ENCODE measurements around the gene RPA1.
"Not testable (repeated sequence)": the region's sequence is repeated elsewhere in the genome, so short reads cannot be mapped to it uniquely, and the experiment has no call there.

RPA1 gene

DNA sequence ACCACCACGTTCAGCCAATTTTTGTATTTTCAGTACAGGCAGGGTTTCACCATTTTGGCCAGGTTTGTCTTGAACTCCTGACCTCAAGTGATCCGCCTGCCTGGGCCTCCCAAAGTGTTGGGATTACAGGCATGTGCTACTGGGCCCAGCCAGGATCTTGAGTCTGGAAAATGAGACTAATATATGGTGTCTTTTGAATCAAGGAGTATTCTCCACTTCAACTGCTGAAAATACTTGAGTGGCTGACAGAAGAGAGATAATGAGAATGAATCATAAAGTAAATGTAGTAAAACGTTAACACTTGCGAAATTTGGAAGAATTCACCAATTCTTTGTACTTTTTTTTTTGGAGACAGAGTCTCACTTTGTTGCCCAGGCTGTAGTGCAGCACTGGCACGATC lies 16.7 kb upstream of the RPA1 start:
- no peak for DNase-seq (ENCODE audit: low read depth in 2 of 2)

DNA sequence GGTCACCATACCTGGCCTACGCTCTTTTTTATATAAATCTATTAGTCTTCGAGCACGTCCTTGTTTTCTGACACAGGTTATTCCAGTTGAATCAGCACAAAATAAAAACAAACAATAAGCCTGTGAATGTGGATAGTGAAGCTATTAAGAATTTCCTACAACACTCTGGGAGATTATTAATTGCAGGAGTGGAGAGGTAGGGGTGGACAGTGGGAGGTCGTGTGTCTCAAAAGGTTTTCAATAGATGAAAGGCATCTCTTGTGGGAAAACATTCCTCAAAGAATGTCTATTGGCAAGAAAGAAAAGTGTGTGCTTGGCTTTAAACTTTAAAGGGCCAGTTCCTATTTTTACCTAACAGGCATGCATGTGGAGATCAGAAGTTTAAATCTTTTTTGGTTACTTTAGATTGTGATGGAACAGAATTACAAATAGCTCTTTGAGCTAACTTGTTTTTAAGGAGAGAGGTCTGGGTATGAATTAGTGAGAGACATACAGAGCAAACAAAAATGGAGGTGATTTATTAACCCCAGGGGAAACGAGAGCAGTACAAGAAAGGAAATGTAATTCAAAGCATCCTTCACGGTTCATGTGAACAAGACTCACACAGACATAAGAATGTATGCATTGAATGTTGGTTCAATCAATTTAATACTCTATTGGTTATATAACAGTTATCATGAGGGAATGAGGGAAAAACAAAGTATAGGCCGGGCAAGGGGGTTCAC lies 9.1 kb upstream of the RPA1 start:
- no peak for DNase-seq (ENCODE audit: low read depth in 2 of 2)

DNA sequence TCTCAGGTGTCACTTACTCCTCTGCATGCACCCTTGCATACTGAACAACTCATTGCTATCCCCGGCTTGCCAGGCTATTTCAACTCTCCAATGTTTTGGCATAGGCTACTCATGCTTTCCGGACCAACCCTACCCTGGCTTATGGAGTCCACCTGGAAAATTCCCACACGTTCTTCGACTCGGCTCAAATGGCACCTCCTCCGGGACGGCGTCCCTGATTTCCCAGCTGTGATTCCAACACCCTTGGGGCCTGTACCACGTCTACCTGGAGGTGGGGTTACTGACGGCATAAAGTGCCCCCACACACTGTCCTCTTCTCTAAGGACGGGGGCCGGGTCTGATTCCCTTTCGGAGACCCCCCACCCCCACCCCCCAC lies 601 bp upstream of the RPA1 start:
- no peak for DNase-seq (ENCODE audit: low read depth in 2 of 2)

DNA sequence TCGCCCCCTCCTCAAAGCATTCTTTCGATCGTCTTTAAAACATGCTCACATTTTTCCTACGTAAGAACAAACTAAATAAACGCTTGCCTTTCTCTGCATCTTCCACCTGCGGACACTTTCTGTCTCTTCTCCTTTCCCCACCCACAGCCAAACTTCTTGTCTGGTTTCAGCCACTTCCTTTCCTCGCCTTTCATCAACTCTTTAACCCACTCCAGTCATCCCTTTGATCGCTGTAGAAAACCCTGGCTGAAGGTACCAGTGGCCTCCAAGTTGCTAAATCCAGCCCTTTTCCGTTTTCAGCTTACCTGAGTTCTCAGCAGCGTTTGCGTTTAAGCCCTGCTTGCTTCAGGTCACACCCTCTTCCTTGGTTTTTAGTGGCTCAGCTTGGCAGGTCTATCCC lies 483 bp downstream of the RPA1 start:
- no peak for DNase-seq (ENCODE audit: low read depth in 2 of 2)

DNA sequence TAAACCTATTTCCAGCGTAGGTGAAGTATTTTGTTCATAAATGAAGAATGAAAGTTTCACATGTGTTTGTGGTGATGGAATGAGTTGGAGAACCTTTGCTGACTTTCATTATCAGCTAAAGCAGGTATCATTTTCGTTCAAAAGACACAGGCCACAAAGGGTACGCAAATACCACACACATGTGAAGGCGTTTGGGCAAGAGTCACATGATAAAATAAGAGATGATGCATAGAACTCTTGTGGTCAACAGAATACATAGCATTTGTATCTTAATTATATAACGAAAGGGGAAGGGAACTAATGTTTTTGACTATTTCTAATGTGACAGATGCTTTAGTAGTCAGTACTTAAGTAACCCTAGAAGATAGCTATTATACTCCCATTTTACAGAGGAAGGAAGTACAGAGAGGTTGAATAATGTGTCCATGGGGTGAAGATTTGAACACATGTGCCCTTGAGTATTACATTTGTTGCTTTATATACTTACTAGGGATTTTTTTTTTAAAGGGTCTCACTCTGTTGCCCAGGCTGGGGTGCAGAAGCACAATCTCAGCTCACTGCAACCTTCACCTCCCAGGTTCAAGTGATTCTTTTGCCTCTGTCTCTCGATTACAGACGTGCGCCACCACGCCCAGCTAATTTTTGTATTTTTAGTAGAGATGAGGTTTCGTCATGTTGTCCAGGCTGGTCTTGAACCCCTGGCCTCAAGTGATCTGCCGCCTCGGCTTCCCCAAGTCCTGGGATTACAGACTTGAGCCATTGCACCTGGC lies 4.8 kb downstream of the RPA1 start:
- DNase-seq (ENCODE audit: low read depth in 2 of 2), result no peak

DNA sequence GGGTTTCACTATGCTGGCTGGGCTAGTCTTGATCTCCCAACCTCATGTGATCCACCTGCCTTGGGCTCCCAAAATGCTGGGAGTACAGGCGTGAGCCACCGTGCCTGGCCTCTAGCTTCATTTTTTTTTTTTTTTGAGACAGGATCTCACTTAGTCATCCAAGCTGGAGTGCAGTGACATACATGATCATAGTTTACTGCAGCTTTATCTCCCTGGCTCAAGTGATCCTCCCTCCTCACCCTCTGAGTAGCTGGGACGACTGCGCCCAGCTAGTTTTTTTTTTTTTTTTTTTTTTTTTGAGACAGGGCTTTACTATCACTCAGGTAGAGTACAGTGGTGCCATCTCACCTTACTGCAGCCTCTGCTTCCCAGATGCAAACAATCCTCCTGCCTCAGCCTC lies 9.7 kb downstream of the RPA1 start:
- no peak for DNase-seq (ENCODE audit: low read depth in 2 of 2)

DNA sequence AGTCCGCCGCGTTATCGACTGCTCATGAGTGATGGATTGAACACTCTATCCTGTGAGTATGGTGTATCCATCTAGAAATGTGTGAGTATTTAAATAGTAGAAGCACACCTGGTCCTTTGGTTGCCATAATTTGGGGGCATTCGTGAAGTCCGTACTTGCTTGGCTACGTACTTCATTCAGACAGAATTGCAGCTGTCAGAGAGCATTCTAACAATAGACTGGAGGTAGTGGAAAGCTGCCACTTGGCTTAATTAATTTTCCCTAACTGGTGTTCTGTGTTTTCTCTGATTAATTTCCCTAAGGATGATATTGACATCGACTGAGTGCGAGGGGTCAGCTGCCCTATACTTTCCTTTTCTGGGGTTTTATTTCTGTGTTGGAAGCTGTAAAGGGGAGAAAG lies 14.1 kb downstream of the RPA1 start:
- no peak for DNase-seq (ENCODE audit: low read depth in 2 of 2)

DNA sequence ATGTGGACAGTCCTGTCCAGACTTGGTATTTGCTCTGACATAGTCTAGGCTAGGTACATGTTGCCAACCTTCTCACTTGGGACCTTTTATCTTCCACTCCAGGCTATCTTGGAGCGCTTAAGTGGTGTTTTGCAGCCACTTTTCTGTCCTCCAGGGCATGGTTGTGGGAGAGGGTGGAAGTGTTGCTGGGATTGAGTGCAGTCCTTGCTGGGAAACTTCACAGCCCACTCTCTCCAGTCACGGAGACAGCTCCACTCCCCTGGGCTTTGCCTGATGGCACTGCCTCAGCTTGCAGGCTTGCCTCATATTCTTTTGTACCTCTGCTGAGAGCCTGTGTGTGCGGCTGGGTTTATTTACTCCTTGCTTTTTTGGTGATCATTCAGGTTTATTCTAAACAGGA lies 17.4 kb downstream of the RPA1 start:
- DNase-seq (ENCODE audit: low read depth in 2 of 2), result no peak

DNA sequence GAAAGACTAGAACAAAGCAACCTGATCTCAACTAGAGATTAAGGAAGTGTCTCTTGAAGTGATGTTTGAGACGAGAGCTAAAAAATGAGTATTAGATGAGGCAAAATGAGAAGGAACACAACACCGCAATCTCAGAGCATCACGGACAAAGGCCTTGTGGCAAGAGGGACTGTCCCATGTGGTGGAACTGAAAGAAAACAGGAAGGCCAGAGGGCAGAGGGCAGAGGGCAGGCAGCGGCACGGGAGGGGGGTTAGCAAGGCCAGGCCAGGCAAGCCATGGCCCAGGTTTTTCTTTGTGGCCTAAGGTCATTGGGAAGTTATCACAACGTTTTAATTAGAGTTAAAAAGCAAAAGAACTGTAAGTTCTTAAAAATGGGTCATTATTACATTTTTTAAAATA lies 22.5 kb downstream of the RPA1 start:
- DNase-seq (ENCODE audit: low read depth in 2 of 2), result no peak

DNA sequence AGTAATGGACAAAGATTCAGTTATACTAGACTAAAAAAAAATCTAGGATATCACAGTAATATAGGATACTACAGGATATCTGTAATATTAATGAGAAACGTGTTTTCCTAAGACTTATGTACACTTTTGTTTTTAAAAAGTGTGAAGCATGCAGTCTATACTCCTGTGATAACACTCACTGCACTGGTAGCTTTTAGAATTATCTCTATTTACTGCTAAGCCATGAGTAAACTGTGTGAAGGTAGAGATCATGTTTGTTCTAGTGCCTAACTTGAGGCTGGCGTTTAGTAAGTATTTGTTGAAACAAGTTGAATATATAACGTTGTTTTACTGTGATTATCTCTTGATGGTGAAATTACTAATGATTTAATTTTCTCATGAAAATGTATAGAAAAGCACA lies 23.9 kb downstream of the RPA1 start:
- no peak for DNase-seq (ENCODE audit: low read depth in 2 of 2)

DNA sequence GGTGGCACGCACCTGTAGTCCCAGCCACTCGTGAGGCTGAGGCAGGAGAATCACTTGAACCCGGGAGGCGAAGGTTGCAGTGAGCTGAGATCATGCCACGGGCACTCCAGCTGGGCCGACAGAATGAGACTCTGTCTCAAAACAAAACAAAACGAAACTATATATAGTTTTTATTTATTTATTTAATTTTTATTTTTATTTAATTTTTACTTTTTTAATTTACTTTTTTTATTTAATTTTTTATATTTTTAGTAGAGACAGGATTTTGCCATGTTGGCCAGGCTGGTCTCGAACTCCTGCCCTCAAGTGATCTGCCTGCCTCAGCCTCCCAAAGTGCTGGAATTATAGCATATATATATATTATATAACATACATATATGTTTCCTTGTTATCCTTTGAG lies 26.7 kb downstream of the RPA1 start:
- DNase-seq (ENCODE audit: low read depth in 2 of 2), result not testable (repeated sequence)

DNA sequence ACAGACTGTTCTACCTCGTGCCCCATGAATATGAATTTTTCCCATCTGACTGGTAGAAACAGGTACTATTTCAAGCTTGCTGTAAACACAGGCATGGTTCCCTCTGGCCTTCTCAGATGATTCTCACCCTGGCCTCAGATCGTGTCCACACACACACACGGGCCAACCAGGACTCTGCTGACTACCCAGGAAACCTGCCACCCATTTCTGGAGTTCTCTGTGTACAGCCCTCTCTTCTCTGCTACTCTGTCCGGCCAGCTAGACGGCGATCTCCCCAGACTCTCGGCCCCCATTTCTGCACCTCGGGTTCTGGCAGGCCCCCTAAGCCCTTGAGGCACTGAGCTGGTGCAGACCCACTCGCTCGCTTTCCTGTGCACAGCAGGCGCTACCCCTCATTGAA lies 31.2 kb downstream of the RPA1 start:
- no peak for DNase-seq (ENCODE audit: low read depth in 2 of 2)

DNA sequence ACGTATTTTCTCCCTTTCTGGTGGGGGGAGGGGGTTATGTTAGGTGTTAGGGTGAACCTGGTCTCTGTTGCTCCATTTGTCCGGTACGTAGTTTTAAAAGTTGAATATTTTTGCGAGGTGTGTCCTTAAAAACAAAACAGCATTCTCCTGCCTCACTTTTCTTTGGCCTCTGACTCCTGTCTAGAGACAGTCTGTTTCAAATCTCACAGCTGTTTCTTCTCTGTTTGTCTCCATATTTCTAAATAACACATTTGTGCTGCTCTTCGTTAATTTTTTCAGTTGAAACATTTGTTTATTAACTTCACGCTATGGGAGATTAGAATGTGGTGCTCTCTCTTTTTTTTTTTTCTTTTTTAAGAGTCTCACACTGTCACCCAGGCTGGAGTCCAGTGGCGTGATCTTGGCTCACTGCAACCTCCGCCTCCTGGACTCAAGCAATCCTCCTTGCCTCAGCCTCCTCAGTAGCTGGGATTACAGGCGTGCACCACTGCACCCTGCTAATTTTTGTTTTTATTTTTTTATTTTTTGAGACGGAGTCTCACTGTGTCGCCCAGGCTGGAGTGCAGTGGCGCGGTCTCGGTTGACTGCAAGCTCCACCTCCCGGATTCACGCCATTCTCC lies 31.7 kb downstream of the RPA1 start:
- no peak for DNase-seq (ENCODE audit: low read depth in 2 of 2)

DNA sequence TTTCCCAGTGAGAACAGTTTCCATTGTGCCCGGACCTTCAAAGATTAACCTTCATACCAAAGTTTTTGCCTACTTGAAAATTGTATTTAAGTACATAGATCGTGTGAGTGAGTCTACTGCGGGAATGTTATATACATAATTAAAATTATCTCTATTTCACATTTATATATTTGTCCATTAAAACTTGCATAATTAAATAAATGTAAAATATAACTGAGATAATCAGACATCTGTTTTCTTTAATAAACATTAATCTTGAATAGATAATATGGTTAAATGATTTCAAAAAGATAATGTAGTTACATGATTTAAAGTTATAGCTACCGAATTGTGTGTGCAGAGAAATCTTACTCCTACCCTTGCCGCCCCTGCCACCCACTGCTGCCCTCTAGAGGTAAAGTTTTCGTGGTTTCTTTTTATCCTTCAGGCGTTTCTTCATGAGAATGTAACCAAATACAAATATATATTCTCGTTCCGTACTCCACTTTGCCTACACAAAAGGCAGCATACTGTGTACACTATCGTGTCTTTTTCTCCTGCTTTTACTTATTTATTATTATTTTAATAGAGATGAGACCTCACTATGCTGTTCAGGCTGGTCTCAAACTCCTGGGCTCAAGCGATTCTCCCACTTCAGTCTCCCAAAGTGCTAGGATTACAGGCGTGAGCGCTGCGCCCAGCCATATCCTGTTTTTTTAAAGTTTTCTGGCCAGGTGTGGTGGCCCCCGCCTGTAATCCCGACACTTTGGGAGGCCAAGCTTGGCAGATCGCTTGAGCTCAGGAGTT lies 35.6 kb downstream of the RPA1 start:
- DNase-seq (ENCODE audit: low read depth in 2 of 2), result no peak

DNA sequence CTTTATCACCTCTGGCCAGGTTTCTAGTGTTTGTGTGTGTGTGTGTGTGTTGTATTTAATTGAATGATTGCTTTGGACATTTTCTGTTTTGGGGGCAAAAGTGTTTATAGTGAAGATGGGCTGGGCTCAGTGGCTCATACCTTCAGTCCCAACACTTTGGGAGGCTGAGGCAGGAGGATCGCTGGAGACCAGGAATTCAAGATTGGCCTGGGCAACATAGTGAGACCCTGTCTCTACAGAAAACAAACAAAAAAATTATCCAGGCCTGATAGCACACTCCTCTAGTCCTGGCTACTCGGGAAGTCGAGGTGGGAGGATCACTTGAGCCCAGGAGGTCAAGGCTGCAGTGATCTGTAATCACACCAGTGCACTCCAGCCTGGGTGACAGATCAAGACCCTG lies 37.5 kb downstream of the RPA1 start:
- DNase-seq (ENCODE audit: low read depth in 2 of 2), result no peak

DNA sequence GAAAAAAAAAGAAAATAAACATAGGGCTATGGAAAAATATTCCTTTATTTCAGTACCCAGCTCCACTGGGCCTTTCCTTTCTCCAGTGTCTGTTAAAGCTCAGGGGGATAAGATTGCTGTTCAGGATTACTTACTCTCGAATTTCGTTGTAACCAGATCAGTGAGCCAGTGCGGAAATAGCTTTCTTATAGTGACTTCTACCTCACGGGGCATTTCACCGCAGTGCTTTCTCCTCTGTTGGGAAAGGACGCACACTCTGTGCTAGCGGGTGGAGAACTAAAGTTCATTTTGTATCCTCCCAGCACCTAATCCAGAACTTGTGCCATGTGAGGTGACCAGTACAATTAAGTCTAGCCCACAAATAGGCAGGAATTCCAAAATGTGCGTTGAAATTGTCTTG lies 38.3 kb downstream of the RPA1 start:
- DNase-seq (ENCODE audit: low read depth in 2 of 2), result no peak

DNA sequence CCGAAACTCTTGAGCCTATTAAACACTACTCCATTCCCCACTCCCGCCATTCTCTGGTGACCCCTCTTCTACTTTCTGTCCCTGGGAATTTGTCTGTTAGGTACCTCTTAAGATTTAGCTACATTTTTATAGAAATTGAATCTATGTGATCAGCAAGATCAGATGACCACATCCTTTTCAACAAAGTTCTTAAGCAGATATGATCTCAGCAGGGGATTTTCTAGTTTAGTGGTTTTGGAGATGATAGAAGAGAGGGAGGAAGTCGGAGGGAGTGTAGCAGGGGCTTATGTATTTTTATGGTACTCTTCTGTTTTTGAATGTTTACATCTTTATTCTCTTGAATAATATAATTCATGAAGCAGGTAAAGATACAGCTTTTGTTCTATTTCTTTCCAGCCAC lies 40.8 kb downstream of the RPA1 start:
- no peak for DNase-seq (ENCODE audit: low read depth in 2 of 2)

DNA sequence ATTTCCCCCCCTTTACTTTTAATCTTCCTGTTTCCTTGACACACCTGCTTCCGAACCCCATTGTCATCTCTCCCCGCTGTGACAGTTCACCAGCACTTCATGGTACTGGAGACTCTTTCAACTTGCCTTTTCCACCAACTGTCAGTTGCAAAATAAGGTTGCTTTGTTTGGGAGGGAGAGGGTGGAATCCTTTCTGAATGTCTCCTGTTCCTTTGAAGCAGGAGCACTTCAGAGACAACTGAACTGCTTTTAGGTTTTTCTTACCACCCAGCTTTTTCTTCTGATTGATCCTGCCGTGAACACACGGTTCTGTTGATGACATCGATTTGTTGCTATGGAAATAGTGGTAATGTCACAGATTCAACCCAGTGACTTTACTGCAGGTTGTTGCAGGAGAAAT lies 42.0 kb downstream of the RPA1 start:
- no peak for DNase-seq (ENCODE audit: low read depth in 2 of 2)

DNA sequence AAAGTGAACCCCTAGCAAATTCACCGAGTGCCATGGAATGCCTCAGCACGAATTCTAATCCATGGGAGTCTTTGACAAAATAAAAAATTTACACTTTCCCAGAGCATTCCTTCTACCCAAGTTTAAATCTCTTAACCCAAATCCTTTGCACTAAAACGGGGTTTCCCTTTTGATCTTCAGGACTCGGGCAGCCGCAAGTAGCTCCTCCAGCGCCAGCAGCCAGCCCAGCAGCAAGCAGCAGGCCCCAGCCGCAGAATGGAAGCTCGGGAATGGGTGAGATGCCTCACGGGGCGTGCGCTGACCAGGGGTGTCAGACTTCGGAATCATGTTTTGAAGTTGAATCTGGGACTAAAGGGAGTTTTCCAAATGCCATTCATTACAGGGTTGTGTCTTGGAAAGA lies 42.4 kb downstream of the RPA1 start:
- no peak for DNase-seq (ENCODE audit: low read depth in 2 of 2)

DNA sequence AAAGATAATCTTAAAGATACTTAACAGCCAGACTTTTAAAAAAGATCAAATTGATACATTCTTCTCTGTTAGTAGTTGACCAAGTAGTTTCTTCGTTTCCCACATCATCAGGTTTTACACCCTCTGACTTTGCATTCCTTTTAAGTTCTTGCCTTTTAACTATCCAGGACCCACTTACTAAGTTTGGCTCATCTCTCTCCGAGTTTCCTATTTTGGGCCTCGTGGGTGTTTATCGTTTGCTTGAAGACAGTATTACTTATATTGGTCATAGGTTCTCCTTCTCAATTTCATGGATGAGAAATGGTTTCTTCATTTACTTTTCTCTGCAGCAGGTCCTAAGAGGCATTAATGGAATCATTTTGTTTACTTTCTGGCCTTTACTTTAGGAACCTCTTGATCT lies 43.2 kb downstream of the RPA1 start:
- no peak for DNase-seq (ENCODE audit: low read depth in 2 of 2)

DNA sequence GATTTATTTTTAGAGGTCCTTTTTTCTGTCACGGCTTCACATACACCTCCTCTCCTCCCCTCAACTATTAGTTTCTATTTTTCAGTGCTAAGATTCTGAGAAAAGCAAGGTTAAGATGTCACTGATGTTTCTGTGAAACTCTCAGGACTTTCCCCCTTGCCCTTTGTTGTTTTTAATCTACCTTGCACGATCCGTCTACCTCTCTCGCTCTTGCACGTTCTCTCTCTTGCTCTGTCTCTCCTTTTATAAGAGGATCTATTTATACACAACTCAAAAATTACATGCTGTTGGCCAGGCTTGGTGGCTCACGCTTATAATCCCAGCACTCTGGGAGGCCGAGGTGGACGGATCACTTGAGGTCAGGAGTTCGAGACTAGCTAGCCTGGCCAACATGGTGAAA lies 43.6 kb downstream of the RPA1 start:
- DNase-seq (ENCODE audit: low read depth in 2 of 2), result no peak

DNA sequence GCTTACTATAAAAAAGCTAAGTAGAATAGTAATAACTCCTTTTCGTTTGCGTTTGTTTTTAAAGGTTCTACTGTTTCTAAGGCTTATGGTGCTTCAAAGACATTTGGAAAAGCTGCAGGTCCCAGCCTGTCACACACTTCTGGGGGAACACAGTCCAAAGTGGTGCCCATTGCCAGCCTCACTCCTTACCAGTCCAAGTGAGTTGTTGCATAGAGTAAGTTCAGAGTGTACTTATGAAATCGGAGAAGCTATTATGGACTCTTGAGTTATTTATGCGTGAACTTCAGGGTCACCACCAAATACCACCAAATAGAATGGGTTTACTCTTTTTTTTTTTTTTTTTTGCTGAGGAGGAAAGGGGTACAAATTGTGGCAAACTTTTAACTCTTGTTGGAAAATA lies 45.8 kb downstream of the RPA1 start:
- no peak for DNase-seq (ENCODE audit: low read depth in 2 of 2)

Measured in stimulated activated CD8-positive, alpha-beta memory T cell treated with anti-CD3 and anti-CD28 coated beads, Interleukin-7, amount 100 ng/mL, for 1 hour (primary cell).